H4 (cell line): ENCODE results near the gene LBHD2. TPM values are rescaled to one million over a fixed set of nuclear protein-coding genes. Genes with fewer than 3 reads are reported as not detected.

Source experiments
- DNase-seq: peaks from one replicate; pipeline ENCODE4 v3.0.0-alpha.2; 2015; ENCODE audit warnings: low spot score
- total RNA-seq: library from RNA; depleted of rRNA; stranded (reverse); fragments of >200 nt; shearing (Covaris generic); gene quantifications from 2 replicates; pipeline ENCODE4 v1.2.3, GENCODE V29; 2014

The LBHD2 gene
- total RNA-seq, 1 experiment from 2014 or later: not detected

DNA sequence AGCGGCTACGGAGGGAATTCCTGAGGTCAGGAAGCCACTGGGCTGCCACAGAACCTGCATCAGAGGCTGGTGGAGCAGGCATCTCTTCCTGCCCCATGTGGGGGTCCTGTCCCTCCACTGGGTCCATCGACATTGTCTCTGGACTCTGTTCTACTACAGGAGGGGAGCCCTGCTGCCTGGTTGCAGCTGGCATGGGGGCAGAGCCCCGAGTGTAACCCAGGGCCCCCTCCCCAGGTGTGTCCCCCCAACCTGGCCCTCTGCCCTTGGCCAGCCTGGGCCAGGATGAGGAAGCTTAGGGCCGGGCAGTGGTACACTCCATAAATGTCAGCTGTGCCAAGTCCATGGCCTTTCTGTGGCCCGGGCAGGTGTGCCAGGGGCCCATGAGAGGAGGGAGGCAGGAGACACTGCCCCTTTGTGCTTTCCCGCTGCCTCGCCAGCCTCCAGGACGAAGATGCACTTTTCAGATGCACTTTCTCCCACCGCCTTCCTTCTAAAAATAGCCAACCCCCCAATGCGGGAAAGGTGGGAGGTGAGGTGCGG, 6.5 kb downstream of the LBHD2 start:
- no peak for DNase-seq

DNA sequence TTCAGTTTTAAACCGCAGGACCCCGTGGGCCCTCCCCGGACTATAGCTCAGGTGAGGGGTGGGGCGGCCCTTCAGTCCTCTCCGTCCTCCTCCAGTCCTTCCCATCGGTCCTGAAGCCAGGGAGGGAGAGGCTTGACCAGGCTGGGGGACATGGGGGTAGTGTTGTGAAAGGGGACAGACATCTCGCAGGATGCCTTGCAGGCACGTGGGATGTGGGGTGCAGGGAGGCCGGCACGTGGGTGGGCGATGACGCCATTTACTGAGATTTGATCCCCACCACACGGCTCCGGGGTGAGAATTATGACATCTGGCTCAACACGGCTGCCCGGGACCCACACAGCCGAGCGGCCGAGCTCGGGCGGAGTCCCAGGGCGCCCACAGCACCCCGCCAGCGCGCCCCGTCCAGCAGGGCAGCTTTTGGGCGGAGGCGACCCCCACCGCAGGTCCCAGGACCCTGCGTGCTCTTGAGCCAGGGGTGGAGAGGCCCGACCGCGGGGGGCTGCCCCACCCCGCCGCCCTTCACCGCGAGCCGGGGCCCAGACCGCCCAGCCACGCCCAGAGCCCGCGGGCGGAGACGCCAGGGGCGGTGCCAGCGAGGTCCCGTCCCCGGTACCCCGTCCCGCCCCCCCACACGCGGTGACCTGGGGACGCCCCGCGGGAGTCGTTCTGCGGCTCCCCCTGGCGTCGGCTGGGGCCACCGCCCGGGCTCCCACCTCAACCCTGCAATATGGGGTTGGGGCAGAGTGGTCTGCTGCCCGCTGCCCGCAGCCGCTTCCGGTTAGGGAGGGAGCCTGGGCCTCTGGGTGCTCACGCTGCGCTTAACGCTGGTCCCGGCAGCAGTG, 7.3 kb downstream of the LBHD2 start:
- DNase-seq: peak; percentile 24

DNA sequence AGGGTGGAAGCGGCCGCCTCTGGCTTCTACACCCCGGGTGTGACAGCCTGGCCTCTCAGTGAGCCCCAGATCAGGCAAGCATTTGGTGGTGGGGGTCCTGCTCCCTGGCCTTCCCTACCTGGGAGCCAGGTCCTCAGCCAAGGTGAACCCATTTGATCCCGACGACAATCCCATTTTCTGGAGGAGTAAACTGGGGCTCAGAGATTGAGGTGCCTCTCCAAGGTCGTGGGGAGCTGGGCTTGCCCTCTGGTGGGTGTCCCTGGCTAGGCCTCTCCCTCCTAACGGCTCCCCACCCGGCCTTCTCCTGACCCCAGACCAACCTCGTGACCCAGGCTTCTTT, 7.8 kb downstream of the LBHD2 start:
- DNase-seq: no peak

DNA sequence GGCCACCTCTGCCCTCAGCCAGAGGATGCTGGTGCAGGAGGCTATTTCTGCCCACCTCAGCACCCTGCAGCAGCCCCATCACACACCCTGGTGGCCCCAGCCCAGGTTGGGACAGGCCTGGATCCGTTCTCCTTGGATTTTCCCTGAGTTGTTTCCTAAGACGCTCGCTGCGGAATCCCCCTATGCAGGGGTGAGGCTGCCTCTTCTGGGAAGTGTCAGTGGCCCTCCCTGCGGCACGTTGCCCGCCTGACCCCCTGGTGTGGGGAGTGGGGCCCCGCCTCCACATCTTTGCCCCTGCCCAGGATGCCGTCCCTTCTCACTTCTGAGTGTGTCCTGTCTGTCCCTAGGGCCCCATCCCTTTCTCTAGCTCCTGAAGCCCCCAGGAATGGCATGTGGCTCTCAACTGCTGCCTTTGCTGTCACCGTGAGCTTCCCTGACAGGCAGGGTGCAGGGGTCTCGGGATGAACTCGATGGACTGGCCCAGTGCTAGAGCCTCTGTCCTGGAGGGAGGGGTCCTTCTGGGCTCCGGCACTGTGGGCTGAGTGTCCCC, 9.9 kb downstream of the LBHD2 start:
- DNase-seq: no peak

DNA sequence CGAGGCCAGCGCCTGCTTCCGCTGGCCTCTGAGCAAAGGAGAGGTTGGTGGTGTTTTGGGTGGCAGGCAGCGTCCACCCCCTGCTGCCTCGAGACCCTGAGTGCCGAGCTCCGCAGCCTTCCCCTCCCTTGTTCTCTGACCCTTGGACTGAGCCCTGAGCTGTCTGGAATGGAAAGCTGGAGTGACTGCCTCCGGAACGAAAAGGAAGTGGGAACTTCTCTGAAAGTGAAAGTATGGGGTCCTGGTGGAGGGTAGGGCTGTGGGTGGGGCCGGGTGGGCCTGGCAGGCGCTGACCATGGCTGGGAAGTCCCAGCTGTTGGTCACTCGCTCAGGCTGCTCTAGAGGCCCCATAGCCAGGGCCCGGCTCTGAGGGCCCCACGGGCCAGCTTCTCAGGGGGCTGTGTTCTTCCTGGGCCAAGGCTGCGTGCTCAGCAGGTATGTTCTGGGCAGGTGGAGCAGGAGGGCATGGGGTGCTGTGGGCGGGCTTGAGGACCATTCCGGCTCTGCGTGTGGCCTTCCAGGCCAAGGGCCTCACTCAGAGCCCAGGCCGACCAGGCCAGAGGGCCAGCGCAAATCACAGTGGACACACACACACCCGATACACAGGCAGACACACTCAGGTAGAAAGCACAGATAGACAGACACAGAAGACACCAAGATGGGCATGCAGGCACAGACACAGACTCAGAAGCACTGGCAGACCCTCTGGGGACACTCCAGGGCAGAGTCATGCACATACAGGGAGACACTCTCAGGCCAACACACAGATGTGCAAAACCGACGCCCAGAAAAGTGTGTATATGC, 10.6 kb downstream of the LBHD2 start, which contains the start of gene EXOC3L4:
Gene EXOC3L4 (plus strand): TSS at position 320 of the 804 bp plus-strand sequence. CDS start 5,495 bp downstream, outside the sequence.
- no peak for DNase-seq

DNA sequence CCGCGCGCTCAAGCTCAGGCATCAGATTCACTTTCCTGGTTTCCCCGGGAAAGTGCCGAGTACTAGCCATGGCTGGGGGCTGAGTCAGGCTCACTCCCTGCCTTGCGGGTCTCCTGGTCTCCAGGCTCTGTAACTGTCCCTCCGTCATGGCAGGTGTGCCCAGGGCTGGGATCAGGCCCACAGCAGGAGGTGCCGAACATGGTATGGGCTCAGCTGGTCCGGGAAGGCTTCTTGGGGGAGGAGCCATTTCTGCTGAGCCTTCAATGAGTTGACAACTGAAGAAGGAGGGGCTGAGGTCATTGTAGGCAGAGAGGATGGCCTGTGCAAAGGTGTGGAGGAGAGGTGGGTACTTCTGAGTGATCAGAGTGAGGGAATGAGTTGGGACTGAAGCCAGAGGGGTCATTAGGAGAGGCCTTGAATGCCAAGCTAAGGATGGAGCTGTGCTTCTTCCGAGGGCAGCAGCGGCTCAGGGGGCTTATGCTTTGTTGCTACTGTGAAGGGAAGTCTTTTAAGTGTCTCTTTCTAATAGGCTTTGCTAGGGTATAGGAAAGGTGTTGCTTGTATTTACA, 11.3 kb downstream of the LBHD2 start:
- DNase-seq: no peak

DNA sequence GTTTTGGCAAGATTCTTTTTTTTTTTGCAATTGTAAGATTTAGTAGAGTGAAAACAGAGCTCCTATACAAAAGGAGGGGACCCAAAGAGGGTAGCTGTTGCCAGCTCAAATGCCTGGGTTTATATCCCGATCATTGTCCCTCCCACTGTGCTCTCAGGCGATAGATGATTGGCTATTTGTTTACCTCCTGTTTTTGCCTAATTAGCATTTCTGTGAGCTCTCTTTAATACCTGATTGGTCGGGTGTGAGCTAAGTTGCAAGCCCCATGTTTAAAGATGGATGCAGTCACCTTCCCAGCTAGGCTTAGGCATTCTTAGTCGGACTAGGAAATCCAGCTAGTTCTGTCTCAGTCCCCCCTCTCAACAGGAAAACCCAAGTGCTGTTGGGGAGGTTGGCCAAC, 12.4 kb downstream of the LBHD2 start:
- no peak for DNase-seq

DNA sequence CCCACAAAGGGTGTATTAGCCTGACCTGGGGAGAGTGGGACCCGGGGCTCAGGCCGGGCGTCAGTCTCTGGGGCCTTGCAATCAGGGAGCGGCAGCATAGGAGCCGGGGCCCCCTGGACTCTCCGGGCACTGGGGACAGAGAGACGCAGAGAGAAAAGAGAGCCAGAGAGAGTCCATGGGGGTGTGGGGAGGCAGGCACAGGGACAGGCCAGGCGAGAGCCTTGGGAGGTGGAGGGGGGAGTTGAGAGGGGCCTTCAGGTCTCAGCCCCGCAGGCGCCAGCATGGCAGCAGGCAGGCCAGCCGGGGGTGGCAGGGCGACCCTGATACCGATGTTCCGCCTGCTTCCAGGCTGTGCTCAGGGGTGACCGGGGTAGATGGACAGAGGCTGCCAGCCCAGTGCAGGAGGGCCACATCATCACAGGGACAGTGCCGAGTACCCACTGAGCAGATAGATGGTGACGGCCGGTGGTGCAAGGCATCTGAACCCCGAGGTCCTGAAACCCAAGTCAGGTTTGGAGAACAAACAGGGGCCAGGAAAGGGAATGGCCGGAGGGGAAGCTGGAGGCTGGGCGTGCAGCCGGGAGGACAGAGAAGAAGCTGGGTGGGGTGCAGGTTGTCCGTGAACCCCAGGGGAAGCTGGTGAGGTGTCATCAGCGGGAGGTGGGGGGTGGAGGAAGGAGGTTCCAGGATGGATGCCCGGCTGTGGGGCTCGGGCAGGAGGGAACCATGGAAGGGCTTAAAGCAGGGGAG, 13.4 kb downstream of the LBHD2 start:
- no peak for DNase-seq

DNA sequence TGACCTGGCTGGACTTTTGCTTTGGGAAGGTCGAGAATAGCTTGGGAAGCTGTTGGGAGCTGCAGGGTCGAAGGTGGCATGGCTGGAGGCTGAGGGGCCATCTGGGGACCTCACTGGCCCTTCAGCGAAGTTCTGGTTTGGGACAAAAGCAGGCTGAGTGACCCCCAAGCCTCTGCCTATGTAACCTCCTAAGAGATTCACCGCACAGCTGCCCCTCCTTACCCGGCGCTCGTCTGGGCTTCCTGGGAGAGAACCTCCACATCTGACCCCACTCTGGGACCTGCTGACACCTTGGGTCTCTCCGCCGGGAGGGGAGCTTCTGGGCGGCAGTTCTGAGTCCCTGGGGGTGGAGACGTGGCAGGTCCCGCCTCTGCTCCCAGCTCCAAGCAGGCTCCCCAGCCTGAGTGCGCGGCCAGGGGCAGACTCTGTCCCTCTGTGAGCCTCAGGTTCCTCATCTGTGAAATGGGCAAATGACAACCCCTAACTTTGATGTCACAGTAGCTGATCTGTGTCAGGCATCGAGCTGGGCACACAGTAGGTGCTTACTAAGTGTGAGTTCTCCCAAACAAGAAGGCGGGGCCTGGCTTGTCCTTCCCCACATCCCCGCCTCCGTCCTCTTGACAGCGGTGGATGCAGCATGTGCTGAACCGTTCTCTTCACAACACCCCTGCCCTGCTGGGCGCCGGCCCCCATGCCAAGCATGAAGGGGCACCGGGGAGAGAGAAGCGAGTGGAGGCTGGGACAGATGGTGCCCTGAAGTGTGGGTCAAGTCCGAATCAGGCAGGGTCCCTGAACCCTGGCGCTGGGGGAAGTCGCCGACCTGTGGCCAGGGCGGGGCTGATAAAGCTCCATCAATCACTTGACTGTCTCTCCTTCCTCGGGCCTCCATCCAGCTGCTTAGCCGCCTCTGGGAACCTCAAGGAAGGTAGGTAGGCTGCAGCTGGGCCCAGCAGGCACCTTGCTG, 14.3 kb downstream of the LBHD2 start:
- no peak for DNase-seq

DNA sequence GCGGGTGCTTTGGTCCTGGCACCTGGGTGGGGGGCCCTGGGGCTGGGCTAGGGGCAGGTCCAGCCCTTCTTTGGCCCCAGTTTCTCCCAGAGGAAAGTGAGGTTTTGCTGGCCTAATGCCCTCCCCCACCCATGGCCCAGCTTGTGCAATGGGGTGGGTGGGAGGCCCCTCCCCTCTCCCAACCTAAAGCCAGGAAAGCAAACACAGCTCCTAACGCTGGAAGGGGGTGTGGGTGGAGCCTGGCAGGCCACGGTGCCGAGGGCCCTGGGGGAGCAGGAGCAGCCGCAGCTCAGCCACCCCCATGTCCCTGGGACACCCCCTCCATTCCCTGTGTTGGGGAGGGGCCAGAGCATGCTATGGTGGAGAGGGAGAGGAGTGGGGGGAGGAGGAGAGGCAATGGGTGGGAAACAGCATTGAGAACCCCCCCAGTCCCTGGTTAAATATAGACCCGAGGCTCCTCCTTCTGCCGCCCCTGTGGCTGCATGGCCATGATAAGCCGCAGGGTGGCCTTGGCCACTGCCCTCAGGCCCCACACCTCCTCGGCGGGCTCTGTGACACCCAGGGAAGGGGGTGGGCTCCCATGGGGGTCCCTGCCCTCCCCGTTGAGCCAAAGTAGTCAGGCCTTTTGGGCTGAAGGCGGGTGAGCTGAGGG, 15.2 kb downstream of the LBHD2 start:
- no peak for DNase-seq

DNA sequence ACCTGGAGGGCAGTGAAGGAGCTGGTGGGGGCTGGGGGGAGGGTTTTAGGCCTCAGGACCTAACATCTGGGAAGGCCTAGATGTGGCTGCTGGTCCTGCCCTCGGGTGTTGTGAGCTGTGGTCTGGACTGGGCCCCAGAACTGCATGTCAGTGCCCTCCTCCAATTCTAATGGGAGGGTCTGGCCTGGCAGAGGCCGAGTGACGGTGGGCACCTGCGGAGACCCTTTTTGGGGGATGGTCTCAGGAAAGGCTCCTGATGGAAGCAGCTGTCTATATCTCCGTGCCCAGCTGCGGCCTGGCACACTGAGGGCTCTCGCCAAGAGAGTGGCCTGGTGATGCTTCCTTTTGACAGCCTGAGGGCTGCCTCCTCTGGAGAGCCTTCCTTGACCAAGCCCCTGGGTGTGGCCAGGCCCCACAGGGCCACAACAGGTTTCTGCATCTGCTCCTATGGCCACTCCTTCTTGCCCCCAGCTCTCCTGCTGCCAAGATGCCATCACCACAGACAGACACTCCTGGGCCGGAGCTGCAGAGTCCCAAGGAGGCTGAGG, 15.8 kb downstream of the LBHD2 start:
- no peak for DNase-seq

DNA sequence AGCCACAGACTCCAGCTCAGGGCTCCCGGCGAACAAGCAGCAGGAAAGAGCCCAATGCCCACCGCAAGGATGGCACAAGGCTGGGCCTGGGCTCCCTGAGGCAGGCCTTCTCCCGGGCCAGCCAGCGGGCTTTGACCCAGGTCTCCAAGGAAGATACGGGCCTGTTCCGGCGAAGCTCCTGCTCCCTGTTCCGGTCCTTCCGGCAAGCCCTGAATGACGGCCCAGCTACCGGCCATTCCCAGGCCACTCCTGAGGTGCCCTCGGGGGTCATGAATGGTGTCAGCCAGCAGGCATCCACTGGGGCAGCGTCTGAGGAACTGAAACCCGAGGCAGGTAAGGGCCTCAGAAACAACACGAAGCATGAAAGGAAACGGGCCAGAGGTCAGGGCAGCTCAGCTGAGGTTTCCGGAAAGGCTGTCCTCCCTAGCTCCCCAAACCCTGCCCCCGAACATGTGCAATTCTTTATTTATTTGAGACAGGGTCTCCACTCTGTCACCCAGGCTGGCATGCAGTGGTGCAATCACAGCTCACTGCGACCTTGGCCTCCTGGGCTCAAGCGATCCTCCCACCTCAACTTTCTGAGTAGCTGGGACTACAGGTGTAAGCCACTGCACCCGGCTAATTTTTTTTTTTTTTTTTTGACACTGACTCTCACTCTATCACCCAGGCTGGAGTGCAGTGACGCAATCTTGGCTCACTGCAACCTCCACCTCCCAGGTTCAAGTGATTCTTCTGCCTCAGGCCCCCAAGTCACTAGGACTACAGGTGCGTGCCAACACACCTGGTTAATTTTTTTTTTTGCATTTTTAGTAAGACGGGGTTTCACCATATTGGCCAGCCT, 16.5 kb downstream of the LBHD2 start:
- no peak for DNase-seq

DNA sequence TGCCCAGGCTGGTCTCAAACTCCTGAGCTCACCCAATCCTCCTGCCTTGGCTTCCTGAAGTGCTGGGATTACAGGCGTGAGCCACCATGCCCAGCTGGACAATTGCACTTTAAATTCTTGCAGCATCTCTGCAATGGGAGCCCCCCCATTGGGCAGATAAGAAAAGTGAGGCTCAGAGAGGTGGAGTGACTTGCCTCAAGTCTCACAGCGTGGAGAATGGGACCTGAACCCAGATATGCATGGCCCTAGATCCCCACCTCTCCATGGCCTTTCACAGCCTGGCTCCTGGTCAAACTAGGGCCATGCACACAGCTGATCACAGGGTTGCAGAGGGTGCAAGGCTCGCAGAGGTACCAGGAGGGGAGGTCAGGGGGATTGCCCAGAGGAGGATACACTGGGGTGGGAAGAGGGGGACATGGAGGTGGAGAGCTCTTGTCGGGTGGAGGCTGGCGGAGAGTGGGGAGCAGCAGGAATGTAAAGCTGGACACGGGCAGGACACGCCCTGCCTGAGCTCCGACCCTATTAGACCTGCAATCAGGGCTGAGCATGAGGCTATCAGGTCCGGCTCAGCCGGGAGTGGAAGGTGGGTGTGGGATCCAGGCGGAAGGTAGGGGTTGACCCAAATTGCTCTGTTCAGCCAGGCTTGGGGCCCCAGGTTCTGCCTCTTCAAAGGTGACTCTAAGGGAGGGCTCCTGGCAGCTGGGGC, 17.4 kb downstream of the LBHD2 start:
- DNase-seq: no peak

DNA sequence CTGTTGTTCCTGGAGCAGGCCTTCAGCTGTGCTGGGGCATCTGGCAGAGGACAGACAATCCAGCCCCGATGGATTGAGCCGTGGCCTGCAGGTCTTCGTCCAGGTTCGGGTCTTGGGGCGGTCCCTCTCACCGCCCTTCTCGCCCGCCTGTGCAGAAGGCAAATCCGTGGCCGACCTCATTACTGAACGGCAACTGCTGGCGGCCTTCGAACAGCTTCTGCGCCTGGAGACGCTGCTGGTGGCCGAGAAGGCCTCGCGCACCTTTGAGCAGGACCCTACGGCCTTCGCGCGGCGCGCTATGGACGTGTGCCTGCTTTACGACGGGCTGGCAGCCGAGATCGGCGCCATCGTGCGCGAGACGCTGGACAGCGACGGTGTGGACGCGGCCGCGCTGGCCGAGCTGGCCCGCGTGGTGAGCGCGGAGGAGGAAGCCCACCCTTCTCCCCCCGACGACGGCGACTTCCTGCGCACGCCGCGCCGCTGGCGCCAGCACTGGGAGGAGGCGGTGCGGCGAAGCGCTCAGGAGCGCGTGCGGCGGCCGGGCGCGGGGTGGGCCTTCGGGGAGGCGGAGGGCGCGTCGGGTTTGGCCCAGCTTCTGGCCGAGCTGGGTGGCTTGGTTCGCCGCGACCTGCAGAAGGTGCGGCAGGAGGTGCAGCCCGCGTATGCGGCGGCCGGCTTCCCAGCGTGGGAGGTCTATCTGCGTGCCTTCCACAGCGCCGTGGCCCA, 18.1 kb downstream of the LBHD2 start:
- DNase-seq: no peak

DNA sequence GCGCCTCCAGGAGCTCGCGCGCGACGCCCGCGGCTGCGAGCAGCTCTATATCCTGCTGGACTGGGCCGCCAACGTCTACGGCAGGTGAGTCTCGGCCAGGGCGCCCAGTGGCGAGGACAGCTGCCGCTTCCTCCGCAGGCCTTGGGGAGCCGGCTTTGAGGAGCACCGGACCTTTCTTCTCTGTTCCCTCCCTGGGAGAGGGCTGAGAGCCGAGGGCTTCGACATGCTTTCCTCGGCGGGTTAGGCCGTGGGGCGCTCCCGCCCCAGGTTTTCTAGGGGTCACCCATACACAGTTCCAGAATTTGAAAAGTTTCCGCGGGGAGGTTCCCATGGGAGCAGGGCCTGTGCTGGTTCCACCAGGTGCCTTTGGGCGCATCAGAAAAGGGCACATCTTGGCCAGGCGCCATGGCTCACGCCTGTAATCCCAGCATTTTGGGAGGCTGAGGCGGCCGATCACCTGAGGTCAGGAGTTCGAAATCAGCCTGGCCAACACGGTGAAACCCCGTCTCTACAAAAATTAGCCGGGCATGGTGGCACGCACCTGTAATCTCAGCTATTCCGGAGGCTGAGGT, 18.8 kb downstream of the LBHD2 start:
- no peak for DNase-seq

DNA sequence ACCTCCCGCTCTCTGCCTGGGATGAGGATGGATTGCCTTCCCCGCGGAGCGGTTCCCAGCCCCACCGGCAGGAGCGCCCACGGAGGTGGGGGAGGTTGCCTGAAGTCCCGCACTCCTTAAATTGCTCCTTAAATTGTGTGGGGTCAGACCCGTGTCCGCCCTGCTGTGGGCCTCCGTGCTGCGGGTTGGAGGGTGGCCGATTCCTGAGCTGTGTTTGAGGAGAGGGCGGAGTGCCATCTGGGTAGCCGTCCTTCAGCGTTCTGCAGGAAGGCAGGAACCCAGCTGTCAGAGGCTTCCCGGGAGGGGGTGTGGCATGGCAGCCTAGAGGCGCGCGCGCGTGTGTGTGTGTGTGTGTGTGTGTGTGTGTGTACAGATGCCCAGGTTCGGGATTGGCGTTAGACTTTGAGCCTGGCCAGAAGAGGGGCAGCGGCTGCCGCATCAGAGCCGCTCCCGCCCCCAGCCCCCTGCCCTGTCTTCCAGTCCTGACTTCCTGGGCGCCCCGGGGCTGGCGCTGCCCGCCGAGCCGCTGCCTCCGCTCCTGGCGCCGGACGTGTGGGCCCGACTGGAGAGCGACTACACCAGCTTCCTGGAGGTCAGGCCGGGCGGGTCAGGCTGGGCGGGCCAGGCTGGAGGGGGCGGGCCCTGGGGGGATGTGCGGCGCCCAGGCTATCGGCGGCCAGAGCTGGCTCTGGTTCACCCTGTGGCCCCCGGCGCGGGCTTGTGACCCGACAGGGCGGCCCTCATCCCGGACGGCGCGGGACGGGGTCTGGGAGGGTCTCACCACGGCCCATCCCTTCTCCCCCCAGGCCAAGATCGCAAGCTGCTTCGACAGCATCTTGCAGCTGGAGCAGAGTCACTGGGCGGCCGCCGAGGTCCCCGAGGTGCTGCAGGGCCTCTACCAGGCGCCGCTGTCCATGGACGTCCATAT, 19.7 kb downstream of the LBHD2 start:
- peak; percentile 57 for DNase-seq
